ENCODE results near the gene GAL.

DNA sequence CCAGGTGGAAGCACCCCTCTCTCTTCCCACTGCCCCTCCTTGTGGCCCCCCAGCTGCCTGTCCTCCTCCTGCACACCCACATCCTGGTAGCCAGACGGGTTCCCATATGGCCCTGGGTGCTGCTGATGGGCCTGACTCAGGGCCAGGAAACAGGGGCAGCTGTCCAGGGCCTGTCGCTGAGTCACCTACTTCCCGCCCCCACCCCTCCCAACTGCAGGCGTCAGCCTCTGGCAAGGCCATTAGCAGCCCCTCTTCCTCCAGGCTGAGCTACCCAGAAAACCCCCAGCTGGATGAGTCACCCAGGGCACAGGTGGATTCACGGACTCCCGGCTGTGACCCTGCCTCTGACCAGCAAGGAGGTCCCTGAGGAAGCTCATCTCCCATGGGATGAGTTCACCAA lies 6.9 kb upstream of the GAL start:
- TF ChIP-seq, protein P1, sequence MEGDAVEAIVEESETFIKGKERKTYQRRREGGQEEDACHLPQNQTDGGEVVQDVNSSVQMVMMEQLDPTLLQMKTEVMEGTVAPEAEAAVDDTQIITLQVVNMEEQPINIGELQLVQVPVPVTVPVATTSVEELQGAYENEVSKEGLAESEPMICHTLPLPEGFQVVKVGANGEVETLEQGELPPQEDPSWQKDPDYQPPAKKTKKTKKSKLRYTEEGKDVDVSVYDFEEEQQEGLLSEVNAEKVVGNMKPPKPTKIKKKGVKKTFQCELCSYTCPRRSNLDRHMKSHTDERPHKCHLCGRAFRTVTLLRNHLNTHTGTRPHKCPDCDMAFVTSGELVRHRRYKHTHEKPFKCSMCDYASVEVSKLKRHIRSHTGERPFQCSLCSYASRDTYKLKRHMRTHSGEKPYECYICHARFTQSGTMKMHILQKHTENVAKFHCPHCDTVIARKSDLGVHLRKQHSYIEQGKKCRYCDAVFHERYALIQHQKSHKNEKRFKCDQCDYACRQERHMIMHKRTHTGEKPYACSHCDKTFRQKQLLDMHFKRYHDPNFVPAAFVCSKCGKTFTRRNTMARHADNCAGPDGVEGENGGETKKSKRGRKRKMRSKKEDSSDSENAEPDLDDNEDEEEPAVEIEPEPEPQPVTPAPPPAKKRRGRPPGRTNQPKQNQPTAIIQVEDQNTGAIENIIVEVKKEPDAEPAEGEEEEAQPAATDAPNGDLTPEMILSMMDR (IDR thresholded peaks at IDR 0.05), result no peak
- no peak for TF ChIP-seq POLR2A (IDR thresholded peaks at IDR 0.05)
